NB4 (cell line): ENCODE measurements around the gene STRIP1.

Experiments
- MYC ChIP-seq: IDR thresholded peaks from 2 replicates; pipeline ENCODE4 v1.6.1; 2011; ENCODE audit warnings: low read depth, low read length
- POLR2A ChIP-seq: IDR thresholded peaks from 2 replicates; pipeline ENCODE4 v1.6.1; 2011; ENCODE audit warnings: mild to moderate bottlenecking; ENCODE audit not compliant: insufficient read length; ENCODE audit errors: extremely low read depth
- TF ChIP-seq, protein P1 (sequence below): IDR thresholded peaks from one replicate; pipeline ENCODE4 v1.5.1; 2012; ENCODE audit warnings: low read depth, low read length
- TF ChIP-seq, protein P2 (sequence below): IDR thresholded peaks from 2 replicates; pipeline ENCODE4 v1.6.1; 2011; ENCODE audit warnings: low read depth, low read length

DNA sequence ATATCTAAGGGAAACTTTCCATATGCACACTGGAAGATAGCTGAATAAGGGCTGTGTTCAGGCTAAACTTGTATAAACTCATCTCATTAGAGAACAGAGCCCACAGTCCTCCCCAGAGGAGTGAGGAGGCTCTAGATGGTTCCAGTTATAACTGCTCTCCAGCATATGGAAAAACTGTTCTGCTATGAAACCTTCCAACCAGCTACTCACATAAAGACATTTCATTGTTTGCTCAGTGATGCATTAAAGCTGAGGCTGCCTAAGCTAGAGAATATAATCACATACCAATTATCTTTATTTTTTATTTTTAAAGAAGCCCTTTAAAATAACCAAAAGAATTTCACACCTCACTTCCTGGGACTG is 36.6 kb upstream of the STRIP1 start:
- TF ChIP-seq POLR2A (no peak), MYC (no peak)
- TF ChIP-seq, protein P1, sequence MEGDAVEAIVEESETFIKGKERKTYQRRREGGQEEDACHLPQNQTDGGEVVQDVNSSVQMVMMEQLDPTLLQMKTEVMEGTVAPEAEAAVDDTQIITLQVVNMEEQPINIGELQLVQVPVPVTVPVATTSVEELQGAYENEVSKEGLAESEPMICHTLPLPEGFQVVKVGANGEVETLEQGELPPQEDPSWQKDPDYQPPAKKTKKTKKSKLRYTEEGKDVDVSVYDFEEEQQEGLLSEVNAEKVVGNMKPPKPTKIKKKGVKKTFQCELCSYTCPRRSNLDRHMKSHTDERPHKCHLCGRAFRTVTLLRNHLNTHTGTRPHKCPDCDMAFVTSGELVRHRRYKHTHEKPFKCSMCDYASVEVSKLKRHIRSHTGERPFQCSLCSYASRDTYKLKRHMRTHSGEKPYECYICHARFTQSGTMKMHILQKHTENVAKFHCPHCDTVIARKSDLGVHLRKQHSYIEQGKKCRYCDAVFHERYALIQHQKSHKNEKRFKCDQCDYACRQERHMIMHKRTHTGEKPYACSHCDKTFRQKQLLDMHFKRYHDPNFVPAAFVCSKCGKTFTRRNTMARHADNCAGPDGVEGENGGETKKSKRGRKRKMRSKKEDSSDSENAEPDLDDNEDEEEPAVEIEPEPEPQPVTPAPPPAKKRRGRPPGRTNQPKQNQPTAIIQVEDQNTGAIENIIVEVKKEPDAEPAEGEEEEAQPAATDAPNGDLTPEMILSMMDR: no peak
- TF ChIP-seq, protein P2, sequence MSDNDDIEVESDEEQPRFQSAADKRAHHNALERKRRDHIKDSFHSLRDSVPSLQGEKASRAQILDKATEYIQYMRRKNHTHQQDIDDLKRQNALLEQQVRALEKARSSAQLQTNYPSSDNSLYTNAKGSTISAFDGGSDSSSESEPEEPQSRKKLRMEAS: no peak
